ENCODE measurements around the gene BST1.

DNA sequence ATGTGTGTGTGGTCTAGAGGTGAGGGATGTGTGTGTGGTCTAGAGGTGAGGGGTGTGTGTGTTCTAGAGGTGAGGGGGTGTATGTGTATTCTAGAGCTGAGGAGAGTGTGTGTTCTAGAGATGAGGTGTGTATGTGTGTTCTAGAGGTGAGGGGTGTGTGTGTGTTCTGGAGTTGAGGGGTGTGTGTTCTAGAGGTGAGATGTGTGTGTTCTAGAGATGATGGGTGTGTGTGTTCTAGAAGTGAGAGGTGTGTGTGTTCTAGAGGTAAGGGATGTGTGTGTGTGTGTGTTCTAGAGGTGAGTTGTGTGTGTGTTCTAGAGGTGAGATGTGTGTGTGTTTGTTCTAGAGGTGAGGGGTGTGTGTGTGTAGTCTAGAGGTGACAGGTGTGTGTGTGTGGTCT, 1.3 kb downstream of the BST1 start:
- TF ChIP-seq, protein P1, sequence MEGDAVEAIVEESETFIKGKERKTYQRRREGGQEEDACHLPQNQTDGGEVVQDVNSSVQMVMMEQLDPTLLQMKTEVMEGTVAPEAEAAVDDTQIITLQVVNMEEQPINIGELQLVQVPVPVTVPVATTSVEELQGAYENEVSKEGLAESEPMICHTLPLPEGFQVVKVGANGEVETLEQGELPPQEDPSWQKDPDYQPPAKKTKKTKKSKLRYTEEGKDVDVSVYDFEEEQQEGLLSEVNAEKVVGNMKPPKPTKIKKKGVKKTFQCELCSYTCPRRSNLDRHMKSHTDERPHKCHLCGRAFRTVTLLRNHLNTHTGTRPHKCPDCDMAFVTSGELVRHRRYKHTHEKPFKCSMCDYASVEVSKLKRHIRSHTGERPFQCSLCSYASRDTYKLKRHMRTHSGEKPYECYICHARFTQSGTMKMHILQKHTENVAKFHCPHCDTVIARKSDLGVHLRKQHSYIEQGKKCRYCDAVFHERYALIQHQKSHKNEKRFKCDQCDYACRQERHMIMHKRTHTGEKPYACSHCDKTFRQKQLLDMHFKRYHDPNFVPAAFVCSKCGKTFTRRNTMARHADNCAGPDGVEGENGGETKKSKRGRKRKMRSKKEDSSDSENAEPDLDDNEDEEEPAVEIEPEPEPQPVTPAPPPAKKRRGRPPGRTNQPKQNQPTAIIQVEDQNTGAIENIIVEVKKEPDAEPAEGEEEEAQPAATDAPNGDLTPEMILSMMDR (IDR thresholded peaks at IDR 0.05; ENCODE audit: insufficient read depth, low read length), result no peak
- TF ChIP-seq POLR2AphosphoS5 (IDR thresholded peaks at IDR 0.05; ENCODE audit: low read depth) (no peak), GABPA (IDR thresholded peaks at IDR 0.05; ENCODE audit: low read depth) (no peak)

Data from HL-60 (cell line).